HepG2 (cell line): ENCODE data around the gene SMG5. TPM values are rescaled to one million over a fixed set of nuclear protein-coding genes. Genes with fewer than 3 reads are reported as not detected.

ENCODE experiments used
- ARID2 ChIP-seq: sonication (generic); formaldehyde crosslinking; IDR thresholded peaks from 2 replicates; pipeline ENCODE4 v1.8.1; 2022; ENCODE audit warnings: mild to moderate bottlenecking, missing genetic modification reagents, borderline replicate concordance
- CBX5 ChIP-seq: sonication (generic); formaldehyde crosslinking; IDR thresholded peaks from 2 replicates; pipeline ENCODE4 v1.4.0; 2020; ENCODE audit warnings: missing genetic modification reagents, borderline replicate concordance
- CEBPG ChIP-seq: IDR thresholded peaks from 2 replicates; pipeline ENCODE4 v1.6.1; 2016
- EED ChIP-seq: sonication (generic); formaldehyde crosslinking; IDR thresholded peaks from 2 replicates; pipeline ENCODE4 v1.5.0; 2020; ENCODE audit warnings: mild to moderate bottlenecking, missing genetic modification reagents
- HNRNPLL ChIP-seq: fragments of 200-400 bp; formaldehyde crosslinking; IDR thresholded peaks from 2 replicates; pipeline ENCODE4 v1.6.1; 2017; ENCODE audit warnings: mild to moderate bottlenecking, low read depth, low read length; ENCODE audit not compliant: poor library complexity, severe bottlenecking
- MED1 ChIP-seq: sonication (generic); formaldehyde crosslinking; IDR thresholded peaks from 2 replicates; pipeline ENCODE4 v1.4.0; 2020; ENCODE audit warnings: missing genetic modification reagents
- MEF2D ChIP-seq: sonication (generic); formaldehyde crosslinking; IDR thresholded peaks from 2 replicates; pipeline ENCODE4 v1.5.1; 2020; ENCODE audit warnings: mild to moderate bottlenecking, missing genetic modification reagents
- REPIN1 ChIP-seq: sonication (generic); formaldehyde crosslinking; IDR thresholded peaks from 2 replicates; pipeline ENCODE4 v1.8.0; 2022; ENCODE audit warnings: missing genetic modification reagents, low read depth, mild to moderate bottlenecking, borderline replicate concordance
- RXRA ChIP-seq: sonication (generic); formaldehyde crosslinking; IDR thresholded peaks from 2 replicates; pipeline ENCODE4 v1.5.1; 2020; ENCODE audit warnings: missing genetic modification reagents
- SALL2 ChIP-seq: sonication (generic); formaldehyde crosslinking; IDR thresholded peaks from 2 replicates; pipeline ENCODE4 v1.8.1; 2023; ENCODE audit warnings: mild to moderate bottlenecking, missing genetic modification reagents, inconsistent platforms
- ZBTB8A ChIP-seq: sonication (generic); formaldehyde crosslinking; IDR thresholded peaks from 2 replicates; pipeline ENCODE4 v1.4.0; 2020; ENCODE audit warnings: mild to moderate bottlenecking, low read depth, missing genetic modification reagents, borderline replicate concordance
- ZC3H13 ChIP-seq: sonication (generic); formaldehyde crosslinking; IDR thresholded peaks from 2 replicates; pipeline ENCODE4 v1.8.1; 2023; ENCODE audit warnings: mild to moderate bottlenecking, missing genetic modification reagents, moderate library complexity
- ZIK1 ChIP-seq: sonication (generic); formaldehyde crosslinking; IDR thresholded peaks from 2 replicates; pipeline ENCODE4 v1.5.0; 2020; ENCODE audit warnings: mild to moderate bottlenecking, low read depth, missing genetic modification reagents, borderline replicate concordance
- ZNF121 ChIP-seq: sonication (generic); formaldehyde crosslinking; IDR thresholded peaks from 2 replicates; pipeline ENCODE4 v1.5.0; 2020; ENCODE audit warnings: mild to moderate bottlenecking, missing genetic modification reagents
- ZNF136 ChIP-seq: sonication (generic); formaldehyde crosslinking; IDR thresholded peaks from 2 replicates; pipeline ENCODE4 v1.8.1; 2022; ENCODE audit warnings: low read depth, mild to moderate bottlenecking, moderate library complexity, missing genetic modification reagents
- ZNF138 ChIP-seq: sonication (generic); formaldehyde crosslinking; IDR thresholded peaks from 2 replicates; pipeline ENCODE4 v1.5.0; 2020; ENCODE audit warnings: mild to moderate bottlenecking, low read depth, missing genetic modification reagents
- ZNF331 ChIP-seq: sonication (generic); formaldehyde crosslinking; IDR thresholded peaks from 2 replicates; pipeline ENCODE4 v1.4.0; 2020; ENCODE audit warnings: missing genetic modification reagents
- ZNF468 ChIP-seq: sonication (generic); formaldehyde crosslinking; IDR thresholded peaks from 2 replicates; pipeline ENCODE4 v1.8.0; 2022; ENCODE audit warnings: mild to moderate bottlenecking, moderate library complexity, missing genetic modification reagents
- polyA plus RNA-seq, 8 experiments: library from polyadenylated mRNA; depleted of rRNA in 3 of 8; stranded (reverse) in 7 of 8; unstranded in 1 of 8; fragments of >200 nt; fragmentation: Illumina TruSeq in 4 of 8; extraction: Trizol in 4 of 8; gene quantifications; 2 replicates each; pipeline versions ENCODE4 v1.2.1 to v1.2.3, GENCODE V29; 2011 to 2016; ENCODE audit warnings: low read depth in 4 of 8, missing spikeins in 1 of 8, mixed read lengths in 1 of 8; ENCODE audit not compliant: insufficient read depth in 1 of 8
- total RNA-seq, 5 experiments: library from RNA; depleted of rRNA; stranded (reverse); fragments of >200 nt; fragmentation: Illumina TruSeq; extraction: Trizol; gene quantifications; 2 replicates each; pipeline ENCODE4 v1.2.3, GENCODE V29; 2016; ENCODE audit warnings: low read depth in 1 of 5
- TF ChIP-seq, protein P1 (sequence below): sonication (generic); formaldehyde crosslinking; IDR thresholded peaks from 2 replicates; pipeline ENCODE4 v1.4.0; 2020; ENCODE audit warnings: missing genetic modification reagents
- TF ChIP-seq, protein P2 (sequence below): sonication (generic); formaldehyde crosslinking; IDR thresholded peaks from 2 replicates; pipeline ENCODE4 v1.8.1; 2022; ENCODE audit warnings: mild to moderate bottlenecking, missing genetic modification reagents
- TF ChIP-seq, protein P3 (sequence below), 2 experiments: sonication (generic) in 1 of 2; formaldehyde crosslinking in 1 of 2; IDR thresholded peaks; 2 replicates each; pipeline versions ENCODE4 v1.6.1 to v1.9.0; 2014 to 2022; ENCODE audit warnings: antibody characterized with exemption in 1 of 2, borderline replicate concordance in 1 of 2, inconsistent platforms in 1 of 2, low read depth in 1 of 2, missing genetic modification reagents in 1 of 2

The SMG5 gene
- total and polyA plus RNA-seq, 2 of the 13 experiments (the other 11 are each of a cell fraction or from before 2014, with no cell fraction given): 50.5 to 84.0 TPM

DNA sequence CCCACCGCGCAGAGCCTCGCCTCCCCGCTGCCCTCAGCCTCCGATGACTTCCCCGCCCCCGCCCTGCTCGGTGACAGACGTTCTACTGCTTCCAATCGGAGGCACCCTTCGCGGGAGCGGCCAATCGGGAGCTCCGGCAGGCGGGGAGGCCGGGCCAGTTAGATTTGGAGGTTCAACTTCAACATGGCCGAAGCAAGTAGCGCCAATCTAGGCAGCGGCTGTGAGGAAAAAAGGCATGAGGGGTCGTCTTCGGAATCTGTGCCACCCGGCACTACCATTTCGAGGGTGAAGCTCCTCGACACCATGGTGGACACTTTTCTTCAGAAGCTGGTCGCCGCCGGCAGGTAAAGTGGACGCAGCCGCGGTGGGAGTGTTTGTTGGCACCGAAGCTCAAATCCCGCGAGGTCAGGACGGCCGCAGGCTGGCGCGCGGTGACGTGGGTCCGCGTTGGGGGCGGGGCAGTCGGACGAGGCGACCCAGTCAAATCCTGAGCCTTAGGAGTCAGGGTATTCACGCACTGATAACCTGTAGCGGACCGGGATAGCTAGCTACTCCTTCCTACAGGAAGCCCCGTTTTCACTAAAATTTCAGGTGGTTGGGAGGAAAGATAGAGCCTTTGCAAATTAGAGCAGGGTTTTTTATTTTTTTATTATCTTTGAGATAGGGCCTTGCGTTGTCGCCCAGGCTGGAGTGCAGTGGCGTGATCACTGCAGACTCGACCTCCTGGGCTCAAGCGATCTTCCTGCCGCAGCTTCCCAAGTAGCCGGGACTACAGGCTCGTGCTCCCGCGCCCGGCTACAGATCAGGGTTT lies 69.6 kb downstream of the SMG5 start, which contains the start of gene PMF1 (continued):
- TF ChIP-seq, protein P1, sequence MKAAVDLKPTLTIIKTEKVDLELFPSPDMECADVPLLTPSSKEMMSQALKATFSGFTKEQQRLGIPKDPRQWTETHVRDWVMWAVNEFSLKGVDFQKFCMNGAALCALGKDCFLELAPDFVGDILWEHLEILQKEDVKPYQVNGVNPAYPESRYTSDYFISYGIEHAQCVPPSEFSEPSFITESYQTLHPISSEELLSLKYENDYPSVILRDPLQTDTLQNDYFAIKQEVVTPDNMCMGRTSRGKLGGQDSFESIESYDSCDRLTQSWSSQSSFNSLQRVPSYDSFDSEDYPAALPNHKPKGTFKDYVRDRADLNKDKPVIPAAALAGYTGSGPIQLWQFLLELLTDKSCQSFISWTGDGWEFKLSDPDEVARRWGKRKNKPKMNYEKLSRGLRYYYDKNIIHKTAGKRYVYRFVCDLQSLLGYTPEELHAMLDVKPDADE (CRISPR knock-in tag): 0 out of 2 replicates have a peak, but pooled peaks have one; percentile 63
- TF ChIP-seq ZIK1: no peak
- TF ChIP-seq, protein P2, sequence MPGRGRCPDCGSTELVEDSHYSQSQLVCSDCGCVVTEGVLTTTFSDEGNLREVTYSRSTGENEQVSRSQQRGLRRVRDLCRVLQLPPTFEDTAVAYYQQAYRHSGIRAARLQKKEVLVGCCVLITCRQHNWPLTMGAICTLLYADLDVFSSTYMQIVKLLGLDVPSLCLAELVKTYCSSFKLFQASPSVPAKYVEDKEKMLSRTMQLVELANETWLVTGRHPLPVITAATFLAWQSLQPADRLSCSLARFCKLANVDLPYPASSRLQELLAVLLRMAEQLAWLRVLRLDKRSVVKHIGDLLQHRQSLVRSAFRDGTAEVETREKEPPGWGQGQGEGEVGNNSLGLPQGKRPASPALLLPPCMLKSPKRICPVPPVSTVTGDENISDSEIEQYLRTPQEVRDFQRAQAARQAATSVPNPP (CRISPR knock-in tag): peak; percentile 86
- 0 out of 2 replicates have a peak, but pooled peaks have one; percentile 63 for TF ChIP-seq ZNF468 (CRISPR knock-in tag)
- TF ChIP-seq REPIN1: no peak; the same call in 1 of the 2 replicates
- 0 out of 2 replicates have a peak, but pooled peaks have one; percentile 88 for TF ChIP-seq ZC3H13 (CRISPR knock-in tag)
- TF ChIP-seq CBX5 (CRISPR knock-in tag): peak; percentile 62; the same call in 1 of the 2 replicates
- no peak for TF ChIP-seq ZNF331 (CRISPR knock-in tag)
- TF ChIP-seq ARID2 (CRISPR knock-in tag): peak; percentile 75; the same call in 1 of the 2 replicates
- peak; percentile 2; the same call in 1 of the 2 replicates for TF ChIP-seq CEBPG
- no peak for TF ChIP-seq ZNF121 (CRISPR knock-in tag)
- TF ChIP-seq ZBTB8A (CRISPR knock-in tag): peak; percentile 61; the same call in 1 of the 2 replicates
- peak; percentile 70 for TF ChIP-seq MED1 (CRISPR knock-in tag)
- TF ChIP-seq MEF2D: peak; percentile 50; the same call in 1 of the 2 replicates
- peak; percentile 93 for TF ChIP-seq SALL2 (CRISPR knock-in tag)
- peak; percentile 91; the same call in 1 of the 2 replicates for TF ChIP-seq ZNF136 (CRISPR knock-in tag)
- TF ChIP-seq, protein P3, sequence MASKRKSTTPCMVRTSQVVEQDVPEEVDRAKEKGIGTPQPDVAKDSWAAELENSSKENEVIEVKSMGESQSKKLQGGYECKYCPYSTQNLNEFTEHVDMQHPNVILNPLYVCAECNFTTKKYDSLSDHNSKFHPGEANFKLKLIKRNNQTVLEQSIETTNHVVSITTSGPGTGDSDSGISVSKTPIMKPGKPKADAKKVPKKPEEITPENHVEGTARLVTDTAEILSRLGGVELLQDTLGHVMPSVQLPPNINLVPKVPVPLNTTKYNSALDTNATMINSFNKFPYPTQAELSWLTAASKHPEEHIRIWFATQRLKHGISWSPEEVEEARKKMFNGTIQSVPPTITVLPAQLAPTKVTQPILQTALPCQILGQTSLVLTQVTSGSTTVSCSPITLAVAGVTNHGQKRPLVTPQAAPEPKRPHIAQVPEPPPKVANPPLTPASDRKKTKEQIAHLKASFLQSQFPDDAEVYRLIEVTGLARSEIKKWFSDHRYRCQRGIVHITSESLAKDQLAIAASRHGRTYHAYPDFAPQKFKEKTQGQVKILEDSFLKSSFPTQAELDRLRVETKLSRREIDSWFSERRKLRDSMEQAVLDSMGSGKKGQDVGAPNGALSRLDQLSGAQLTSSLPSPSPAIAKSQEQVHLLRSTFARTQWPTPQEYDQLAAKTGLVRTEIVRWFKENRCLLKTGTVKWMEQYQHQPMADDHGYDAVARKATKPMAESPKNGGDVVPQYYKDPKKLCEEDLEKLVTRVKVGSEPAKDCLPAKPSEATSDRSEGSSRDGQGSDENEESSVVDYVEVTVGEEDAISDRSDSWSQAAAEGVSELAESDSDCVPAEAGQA (IDR thresholded peaks at IDR 0.05; ENCODE audit: low read depth): peak; percentile 84
- TF ChIP-seq, protein P3 (CRISPR knock-in tag; IDR thresholded peaks at IDR 0.05; ENCODE audit: borderline replicate concordance): no peak
- TF ChIP-seq ZNF138: no peak
- TF ChIP-seq HNRNPLL: peak; percentile 58
- TF ChIP-seq RXRA: no peak; the same call in 1 of the 2 replicates
- no peak for TF ChIP-seq EED
